SK-N-SH treated with all-trans-retinoic acid at 6 μM for 48 hours (cell line): Measurements from ENCODE around the gene NSG2.

Experiments
- BACH2 ChIP-seq: fragments of 250-450 bp; sonication (Bioruptor Pico); IDR thresholded peaks from 2 replicates; pipeline ENCODE4 v1.9.0; 2021; ENCODE audit warnings: mild to moderate bottlenecking, borderline replicate concordance
- CSDC2 ChIP-seq: fragments of 250-450 bp; sonication (Bioruptor Pico); IDR thresholded peaks from 2 replicates; pipeline ENCODE4 v1.5.0; 2020; ENCODE audit warnings: mild to moderate bottlenecking, moderate library complexity
- ISL1 ChIP-seq: fragments of 250-450 bp; sonication (Bioruptor Pico); IDR thresholded peaks from 2 replicates; pipeline ENCODE4 v2.1.2; 2022; ENCODE audit warnings: mild to moderate bottlenecking, moderate library complexity
- PPARA ChIP-seq: fragments of 250-450 bp; sonication (Bioruptor Pico); IDR thresholded peaks from 2 replicates; pipeline ENCODE4 v1.5.0; 2020; ENCODE audit warnings: mild to moderate bottlenecking, borderline replicate concordance
- RARB ChIP-seq: fragments of 250-450 bp; sonication (Bioruptor Pico); IDR thresholded peaks from 2 replicates; pipeline ENCODE4 v1.8.0; 2021; ENCODE audit warnings: mild to moderate bottlenecking, moderate library complexity
- SNAI2 ChIP-seq: fragments of 250-450 bp; sonication (Bioruptor Pico); IDR thresholded peaks from 2 replicates; pipeline ENCODE4 v1.5.0; 2020; ENCODE audit warnings: mild to moderate bottlenecking, moderate library complexity
- TCF4 ChIP-seq: fragments of 250-450 bp; sonication (Bioruptor Pico); IDR thresholded peaks from 2 replicates; pipeline ENCODE4 v1.8.0; 2021; ENCODE audit warnings: mild to moderate bottlenecking, moderate library complexity, borderline replicate concordance
- ZFP3 ChIP-seq: fragments of 250-450 bp; sonication (Bioruptor Pico); IDR thresholded peaks from 2 replicates; pipeline ENCODE4 v1.5.0; 2020; ENCODE audit warnings: mild to moderate bottlenecking, moderate library complexity
- ZNF565 ChIP-seq: fragments of 450-650 bp; formaldehyde crosslinking; conservative IDR thresholded peaks from 2 replicates; pipeline ENCODE4 v1.5.0; 2020; ENCODE audit warnings: low read depth, mild to moderate bottlenecking, moderate library complexity
- ZNF70 ChIP-seq: fragments of 450-650 bp; formaldehyde crosslinking; IDR thresholded peaks from 2 replicates; pipeline ENCODE4 v1.5.0; 2020; ENCODE audit warnings: mild to moderate bottlenecking, moderate library complexity
- ZNF8 ChIP-seq: fragments of 450-650 bp; formaldehyde crosslinking; IDR thresholded peaks from 2 replicates; pipeline ENCODE4 v1.5.0; 2020; ENCODE audit warnings: mild to moderate bottlenecking, moderate library complexity
- TF ChIP-seq, protein P1 (sequence below): fragments of 250-450 bp; sonication (Bioruptor Pico); IDR thresholded peaks from 2 replicates; pipeline ENCODE4 v1.8.0; 2020; ENCODE audit warnings: mild to moderate bottlenecking, moderate library complexity, borderline replicate concordance
- TF ChIP-seq, protein P2 (sequence below): fragments of 250-450 bp; sonication (Bioruptor Pico); IDR thresholded peaks from 2 replicates; pipeline ENCODE4 v1.5.1; 2021; ENCODE audit warnings: mild to moderate bottlenecking, moderate library complexity

DNA sequence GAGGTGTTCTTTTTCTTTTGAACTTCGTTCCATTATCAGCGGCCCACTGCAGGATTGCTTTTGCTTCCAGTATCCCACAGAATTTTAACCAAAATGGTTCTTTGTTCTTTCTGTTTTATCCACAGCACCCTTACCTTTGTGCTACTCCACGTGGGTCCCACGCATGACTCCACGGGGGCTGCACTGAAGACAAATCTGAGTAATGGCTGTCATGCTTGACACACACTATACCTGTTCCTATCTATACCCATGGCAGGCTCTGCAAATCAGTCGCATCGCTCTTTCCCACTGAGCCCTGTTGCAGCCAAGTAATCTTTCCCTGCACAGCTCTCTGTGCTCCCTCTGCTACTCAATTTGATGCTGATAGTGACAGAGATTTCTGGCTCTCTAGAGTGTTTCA, 69.7 kb downstream of the NSG2 start:
- TF ChIP-seq, protein P1, sequence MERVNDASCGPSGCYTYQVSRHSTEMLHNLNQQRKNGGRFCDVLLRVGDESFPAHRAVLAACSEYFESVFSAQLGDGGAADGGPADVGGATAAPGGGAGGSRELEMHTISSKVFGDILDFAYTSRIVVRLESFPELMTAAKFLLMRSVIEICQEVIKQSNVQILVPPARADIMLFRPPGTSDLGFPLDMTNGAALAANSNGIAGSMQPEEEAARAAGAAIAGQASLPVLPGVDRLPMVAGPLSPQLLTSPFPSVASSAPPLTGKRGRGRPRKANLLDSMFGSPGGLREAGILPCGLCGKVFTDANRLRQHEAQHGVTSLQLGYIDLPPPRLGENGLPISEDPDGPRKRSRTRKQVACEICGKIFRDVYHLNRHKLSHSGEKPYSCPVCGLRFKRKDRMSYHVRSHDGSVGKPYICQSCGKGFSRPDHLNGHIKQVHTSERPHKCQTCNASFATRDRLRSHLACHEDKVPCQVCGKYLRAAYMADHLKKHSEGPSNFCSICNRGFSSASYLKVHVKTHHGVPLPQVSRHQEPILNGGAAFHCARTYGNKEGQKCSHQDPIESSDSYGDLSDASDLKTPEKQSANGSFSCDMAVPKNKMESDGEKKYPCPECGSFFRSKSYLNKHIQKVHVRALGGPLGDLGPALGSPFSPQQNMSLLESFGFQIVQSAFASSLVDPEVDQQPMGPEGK (CRISPR knock-in tag) = no peak
- TF ChIP-seq PPARA (CRISPR knock-in tag) (no peak), ZNF565 (CRISPR knock-in tag) (no peak), RARB (CRISPR knock-in tag) (no peak), ZNF8 (no peak), ZFP3 (CRISPR knock-in tag) (no peak), TCF4 (CRISPR knock-in tag) (no peak), SNAI2 (CRISPR knock-in tag) (no peak), ZNF70 (CRISPR knock-in tag) (no peak), ISL1 (CRISPR knock-in tag) (no peak), BACH2 (CRISPR knock-in tag) (no peak), CSDC2 (CRISPR knock-in tag) (no peak)
- TF ChIP-seq, protein P2, sequence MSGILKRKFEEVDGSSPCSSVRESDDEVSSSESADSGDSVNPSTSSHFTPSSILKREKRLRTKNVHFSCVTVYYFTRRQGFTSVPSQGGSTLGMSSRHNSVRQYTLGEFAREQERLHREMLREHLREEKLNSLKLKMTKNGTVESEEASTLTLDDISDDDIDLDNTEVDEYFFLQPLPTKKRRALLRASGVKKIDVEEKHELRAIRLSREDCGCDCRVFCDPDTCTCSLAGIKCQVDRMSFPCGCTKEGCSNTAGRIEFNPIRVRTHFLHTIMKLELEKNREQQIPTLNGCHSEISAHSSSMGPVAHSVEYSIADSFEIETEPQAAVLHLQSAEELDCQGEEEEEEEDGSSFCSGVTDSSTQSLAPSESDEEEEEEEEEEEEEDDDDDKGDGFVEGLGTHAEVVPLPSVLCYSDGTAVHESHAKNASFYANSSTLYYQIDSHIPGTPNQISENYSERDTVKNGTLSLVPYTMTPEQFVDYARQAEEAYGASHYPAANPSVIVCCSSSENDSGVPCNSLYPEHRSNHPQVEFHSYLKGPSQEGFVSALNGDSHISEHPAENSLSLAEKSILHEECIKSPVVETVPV (CRISPR knock-in tag) = no peak
